ENCODE measurements around the gene MAST3. TPM values are rescaled to one million over a fixed set of nuclear protein-coding genes. Genes with fewer than 3 reads are reported as not detected.

The MAST3 gene
- total and polyA plus RNA-seq, 4 donors, result 5.8 to 22.0 (median 13.1) TPM

GRCh38 chr19:18143902-18144301 lies 46.3 kb downstream of the MAST3 start:
- no peak for DNase-seq (ENCODE audit: low read depth in 4 of 6, low spot score in 6 of 6)
- WGBS (ENCODE audit: insufficient coverage), result 100% methylated on average over 2 of the region's 3 CpGs
- H3K9me3 ChIP-seq (ENCODE audit: control insufficient read depth, insufficient read depth, low read length), result no peaks in the 10 kb centered on the region
- no peaks in the 10 kb centered on the region for H3K4me1 ChIP-seq (ENCODE audit: control insufficient read depth, insufficient read depth, low read length)
- peaks cover 82% of the 10 kb centered on the region for H3K36me3 ChIP-seq (ENCODE audit: control insufficient read depth, insufficient read depth, low read length)
- no peak overlapping the region for H3K27ac ChIP-seq (ENCODE audit: low read depth, low read length)
- no peaks in the 10 kb centered on the region for H3K27me3 ChIP-seq (ENCODE audit: control insufficient read depth, insufficient read depth, low read length)
- H3K4me3 ChIP-seq (ENCODE audit: low read depth, low read length), result no peak overlapping the region

GRCh38 chr19:18144361-18144760 lies 46.8 kb downstream of the MAST3 start:
- Histone ChIP-seq H3K9me3 (ENCODE audit: control insufficient read depth, insufficient read depth, low read length) (no peaks in the 10 kb centered on the region), H3K4me1 (ENCODE audit: control insufficient read depth, insufficient read depth, low read length) (no peaks in the 10 kb centered on the region), H3K27ac (ENCODE audit: low read depth, low read length) (no peak overlapping the region), H3K36me3 (ENCODE audit: control insufficient read depth, insufficient read depth, low read length) (peaks cover 83% of the 10 kb centered on the region), H3K27me3 (ENCODE audit: control insufficient read depth, insufficient read depth, low read length) (no peaks in the 10 kb centered on the region), H3K4me3 (ENCODE audit: low read depth, low read length) (no peak overlapping the region)
- 96% methylated on average over 7 of the region's 16 CpGs for WGBS (ENCODE audit: insufficient coverage)
- no peak for DNase-seq (ENCODE audit: low read depth in 4 of 6, low spot score in 6 of 6)

- no peak overlapping the region for H3K4me3 ChIP-seq (ENCODE audit: low read depth, low read length)
Observed at GRCh38 chr19:18144906-18145305, 47.3 kb downstream of the MAST3 start.

GRCh38 chr19:18145391-18145999 lies 47.9 kb downstream of the MAST3 start:
- H3K36me3 ChIP-seq (ENCODE audit: control insufficient read depth, insufficient read depth, low read length), result peaks cover 90% of the 10 kb centered on the region

More at GRCh38 chr19:18144906-18145305, 47.3 kb downstream of the MAST3 start:
- 95% methylated on average over 27 of the region's 28 CpGs for WGBS (ENCODE audit: insufficient coverage)
- no peaks in the 10 kb centered on the region for H3K4me1 ChIP-seq (ENCODE audit: control insufficient read depth, insufficient read depth, low read length)
- DNase-seq (ENCODE audit: low read depth in 4 of 6, low spot score in 6 of 6), result no peak
- H3K27ac ChIP-seq (ENCODE audit: low read depth, low read length), result no peak overlapping the region
- no peaks in the 10 kb centered on the region for H3K9me3 ChIP-seq (ENCODE audit: control insufficient read depth, insufficient read depth, low read length)
- H3K36me3 ChIP-seq (ENCODE audit: control insufficient read depth, insufficient read depth, low read length), result peaks cover 86% of the 10 kb centered on the region
- no peaks in the 10 kb centered on the region for H3K27me3 ChIP-seq (ENCODE audit: control insufficient read depth, insufficient read depth, low read length)

GRCh38 chr19:18147396-18147795 lies 49.8 kb downstream of the MAST3 start:
- Histone ChIP-seq H3K4me1 (ENCODE audit: control insufficient read depth, insufficient read depth, low read length) (peaks cover 14% of the 10 kb centered on the region), H3K9me3 (ENCODE audit: control insufficient read depth, insufficient read depth, low read length) (no peaks in the 10 kb centered on the region), H3K36me3 (ENCODE audit: control insufficient read depth, insufficient read depth, low read length) (peaks cover 79% of the 10 kb centered on the region), H3K27ac (ENCODE audit: low read depth, low read length) (no peak overlapping the region), H3K27me3 (ENCODE audit: control insufficient read depth, insufficient read depth, low read length) (no peaks in the 10 kb centered on the region), H3K4me3 (ENCODE audit: low read depth, low read length) (no peak overlapping the region)
- 95% methylated on average over 11 of the region's 13 CpGs for WGBS (ENCODE audit: insufficient coverage)
- no peak for DNase-seq (ENCODE audit: low read depth in 4 of 6, low spot score in 6 of 6)

More at GRCh38 chr19:18145391-18145999, 47.9 kb downstream of the MAST3 start:
- H3K27me3 ChIP-seq (ENCODE audit: control insufficient read depth, insufficient read depth, low read length), result no peaks in the 10 kb centered on the region
- no peak for DNase-seq (ENCODE audit: low read depth in 4 of 6, low spot score in 6 of 6)
- no peaks in the 10 kb centered on the region for H3K9me3 ChIP-seq (ENCODE audit: control insufficient read depth, insufficient read depth, low read length)
- H3K4me1 ChIP-seq (ENCODE audit: control insufficient read depth, insufficient read depth, low read length), result no peaks in the 10 kb centered on the region
- no peak overlapping the region for H3K27ac ChIP-seq (ENCODE audit: low read depth, low read length)
- no peak overlapping the region for H3K4me3 ChIP-seq (ENCODE audit: low read depth, low read length)
- 93% methylated on average over 16 of the region's 19 CpGs for WGBS (ENCODE audit: insufficient coverage)

- no peak for DNase-seq (ENCODE audit: low read depth in 4 of 6, low spot score in 6 of 6)
- no peak overlapping the region for H3K4me3 ChIP-seq (ENCODE audit: low read depth, low read length)
- WGBS (ENCODE audit: insufficient coverage), result 89% methylated on average over 13 of the region's 16 CpGs
- H3K9me3 ChIP-seq (ENCODE audit: control insufficient read depth, insufficient read depth, low read length), result no peaks in the 10 kb centered on the region
- H3K4me1 ChIP-seq (ENCODE audit: control insufficient read depth, insufficient read depth, low read length), result peaks cover 28% of the 10 kb centered on the region
- no peak overlapping the region for H3K27ac ChIP-seq (ENCODE audit: low read depth, low read length)
- no peaks in the 10 kb centered on the region for H3K27me3 ChIP-seq (ENCODE audit: control insufficient read depth, insufficient read depth, low read length)
- peaks cover 60% of the 10 kb centered on the region for H3K36me3 ChIP-seq (ENCODE audit: control insufficient read depth, insufficient read depth, low read length)
Observed at GRCh38 chr19:18149596-18149975, 52.0 kb downstream of the MAST3 start.

GRCh38 chr19:18150776-18151624 lies 53.4 kb downstream of the MAST3 start:
- WGBS (ENCODE audit: insufficient coverage), result 82% methylated on average over 12 of the region's 18 CpGs
- Histone ChIP-seq H3K4me3 (ENCODE audit: low read depth, low read length) (no peak overlapping the region), H3K4me1 (ENCODE audit: control insufficient read depth, insufficient read depth, low read length) (peaks cover 38% of the 10 kb centered on the region), H3K27me3 (ENCODE audit: control insufficient read depth, insufficient read depth, low read length) (no peaks in the 10 kb centered on the region), H3K27ac (ENCODE audit: low read depth, low read length) (no peak overlapping the region), H3K36me3 (ENCODE audit: control insufficient read depth, insufficient read depth, low read length) (peaks cover 56% of the 10 kb centered on the region), H3K9me3 (ENCODE audit: control insufficient read depth, insufficient read depth, low read length) (no peaks in the 10 kb centered on the region)
- no peak for DNase-seq (ENCODE audit: low read depth in 4 of 6, low spot score in 6 of 6)

- peaks cover 51% of the 10 kb centered on the region for H3K4me1 ChIP-seq (ENCODE audit: control insufficient read depth, insufficient read depth, low read length)
- peak; percentile 95 to 100 (median 98) for DNase-seq (ENCODE audit: low read depth in 4 of 6, low spot score in 6 of 6)
- peaks cover 57% of the 10 kb centered on the region for H3K36me3 ChIP-seq (ENCODE audit: control insufficient read depth, insufficient read depth, low read length)
- H3K27ac ChIP-seq (ENCODE audit: low read depth, low read length), result peak overlapping the region; percentile 98
- H3K9me3 ChIP-seq (ENCODE audit: control insufficient read depth, insufficient read depth, low read length), result no peaks in the 10 kb centered on the region
- H3K4me3 ChIP-seq (ENCODE audit: low read depth, low read length), result peak overlapping the region; percentile 88
- no peaks in the 10 kb centered on the region for H3K27me3 ChIP-seq (ENCODE audit: control insufficient read depth, insufficient read depth, low read length)
- WGBS (ENCODE audit: insufficient coverage), result under 1% methylated on average over 22 of the region's 22 CpGs
Observed at GRCh38 chr19:18152442-18152816, 54.9 kb downstream of the MAST3 start.

- Histone ChIP-seq H3K9me3 (ENCODE audit: control insufficient read depth, insufficient read depth, low read length) (no peaks in the 10 kb centered on the region), H3K36me3 (ENCODE audit: control insufficient read depth, insufficient read depth, low read length) (peaks cover 56% of the 10 kb centered on the region), H3K4me3 (ENCODE audit: low read depth, low read length) (peak within 1 kb of the TSS; percentile 88), H3K27ac (ENCODE audit: low read depth, low read length) (peak within 1 kb of the TSS; percentile 98), H3K4me1 (ENCODE audit: control insufficient read depth, insufficient read depth, low read length) (peaks cover 56% of the 10 kb centered on the region), H3K27me3 (ENCODE audit: control insufficient read depth, insufficient read depth, low read length) (no peaks in the 10 kb centered on the region)
- DNase-seq (ENCODE audit: low read depth in 4 of 6, low spot score in 6 of 6), result peak; percentile 99 to 100 (median 100)
- WGBS (ENCODE audit: insufficient coverage), result under 1% methylated on average over 86 of the region's 86 CpGs
Observed at GRCh38 chr19:18152817-18153555, 55.4 kb downstream of the MAST3 start, which contains the start of gene PIK3R2. PIK3R2 (plus strand) TSS chr19:18153163; CDS start chr19:18155880, 2,717 bp downstream.

All from spinal cord (tissue), 10 donors.